ENCODE measurements around the gene ARHGAP44.

The ARHGAP44 gene

DNA sequence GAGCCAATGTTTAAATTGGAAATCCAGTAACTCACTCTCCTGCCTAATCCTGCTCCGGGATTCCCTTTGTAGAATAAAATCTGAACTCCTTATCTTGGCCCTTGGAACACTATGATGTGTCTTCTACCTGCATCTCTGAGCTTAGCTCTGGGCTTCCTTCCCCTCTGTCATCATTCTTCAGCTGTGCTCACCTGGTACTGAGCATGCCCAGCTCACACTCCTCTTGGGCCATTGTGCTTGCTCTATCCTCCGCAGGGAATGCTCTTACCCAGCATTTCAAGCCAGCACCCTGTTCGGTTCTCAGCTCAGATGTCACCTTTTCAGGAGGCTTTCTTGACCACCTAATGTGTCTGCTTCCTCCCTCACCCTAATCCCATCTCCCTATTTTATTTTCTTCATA lies 112.7 kb downstream of the ARHGAP44 start:
- no peak for DNase-seq

DNA sequence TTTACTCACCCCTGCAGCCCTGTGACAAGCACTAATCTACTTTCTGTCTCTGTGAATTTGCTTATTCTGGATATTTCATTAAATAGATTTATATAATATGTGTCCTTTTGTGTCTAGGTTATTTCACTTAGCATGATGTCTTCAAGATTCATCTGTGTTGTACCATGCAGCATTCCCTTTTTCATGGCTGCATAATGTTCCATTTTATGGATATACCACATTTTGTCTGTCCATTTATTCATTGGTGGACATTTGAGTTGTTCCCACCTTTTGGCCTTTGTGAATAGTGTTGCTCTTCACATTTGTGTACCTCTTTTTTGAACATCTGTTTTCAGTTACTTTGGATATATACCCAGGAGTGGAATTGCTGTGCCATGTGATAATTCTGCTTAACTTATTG lies 118.2 kb downstream of the ARHGAP44 start:
- no peak for DNase-seq

DNA sequence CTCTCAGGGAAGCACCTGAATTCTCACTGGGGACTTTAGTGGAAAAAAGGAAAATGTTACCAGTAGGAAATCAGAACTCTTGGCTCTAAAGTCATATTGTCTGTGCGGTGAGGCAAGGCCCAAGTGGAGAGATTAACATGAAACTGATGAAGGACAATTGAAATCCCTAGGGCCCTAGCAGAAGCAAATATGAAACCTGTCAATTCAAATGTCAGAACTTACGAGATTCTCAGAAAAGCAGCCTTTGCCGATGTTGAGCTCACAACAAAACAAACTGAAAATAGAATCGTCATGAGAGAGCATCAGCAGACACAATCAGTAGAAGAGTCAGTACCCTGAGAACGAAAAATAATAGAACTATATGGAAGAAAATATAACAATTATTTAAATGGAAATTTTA lies 119.7 kb downstream of the ARHGAP44 start:
- DNase-seq = no peak

DNA sequence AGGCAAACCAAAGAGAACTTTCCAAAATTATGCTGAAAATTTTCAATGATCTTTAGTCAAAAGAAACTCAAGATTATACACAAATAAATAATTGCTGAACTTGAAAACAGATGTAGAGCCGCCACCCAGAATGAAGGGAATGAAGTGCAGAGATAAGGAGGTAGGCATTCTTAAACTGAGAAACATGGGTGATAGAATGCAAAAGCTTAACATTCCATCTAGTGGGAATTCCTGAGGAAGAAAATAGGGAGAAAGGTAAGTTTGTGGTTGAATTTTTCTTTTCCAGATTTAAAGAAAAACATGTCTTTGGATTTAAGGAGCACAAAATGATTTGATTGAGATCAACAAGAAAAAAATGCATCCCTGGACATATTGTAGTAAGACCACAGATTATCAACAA lies 120.2 kb downstream of the ARHGAP44 start:
- no peak for DNase-seq

DNA sequence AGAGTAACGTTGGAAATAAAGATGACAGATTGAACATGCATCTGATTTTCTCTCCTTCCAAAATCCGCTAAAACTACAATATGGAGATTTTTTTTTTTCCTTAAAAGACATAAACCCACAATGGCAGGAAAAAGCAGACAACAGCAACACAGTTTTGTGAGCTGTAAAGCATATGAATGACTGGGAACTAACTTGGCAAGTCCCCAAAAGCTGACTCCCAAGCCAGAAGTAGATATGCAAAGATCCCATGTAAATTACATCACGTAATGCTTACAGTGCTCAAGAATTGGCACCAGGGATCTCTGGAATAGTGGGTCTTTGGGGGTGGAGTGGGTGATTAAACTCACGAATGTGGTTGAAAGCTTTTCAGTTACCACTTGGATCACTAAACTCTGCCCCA lies 121.9 kb downstream of the ARHGAP44 start:
- DNase-seq = no peak

DNA sequence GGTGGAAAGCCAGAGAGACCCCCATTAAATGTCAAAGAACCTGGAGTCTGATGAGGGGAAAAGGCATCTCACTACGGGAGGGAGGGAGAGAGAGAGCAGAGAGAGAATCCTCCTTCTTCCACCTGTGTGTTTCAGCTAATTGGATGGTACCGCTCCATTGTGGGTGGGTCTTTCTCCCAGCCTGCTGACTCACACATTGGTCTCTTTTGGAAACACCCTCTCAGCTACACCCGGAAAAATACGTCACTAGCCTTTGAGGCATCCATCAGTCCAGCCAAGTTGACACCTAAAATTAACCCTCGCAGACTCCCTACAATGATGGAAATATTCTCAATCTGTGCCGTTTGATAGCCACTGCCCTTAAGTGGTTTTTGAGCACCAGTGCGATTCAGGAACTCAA lies 128.1 kb downstream of the ARHGAP44 start:
- no peak for DNase-seq

DNA sequence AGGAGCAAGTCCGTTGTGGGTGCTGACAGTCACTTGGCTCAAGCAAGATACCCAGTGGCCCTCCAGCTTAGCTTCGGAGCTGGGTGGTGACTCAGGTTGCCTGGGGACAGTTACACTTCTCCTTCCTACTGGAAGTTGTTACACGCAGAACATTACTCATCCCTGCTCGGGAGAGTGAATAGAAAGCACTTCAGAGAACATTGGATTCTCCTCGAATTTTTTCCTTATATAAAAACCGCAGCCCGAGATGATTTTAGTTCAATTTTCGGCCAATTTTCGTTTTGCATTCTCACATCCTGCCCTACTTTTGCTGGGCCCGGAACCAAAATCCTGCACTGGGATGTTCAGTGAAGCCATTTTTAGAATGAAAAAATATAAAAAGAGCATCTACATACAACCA lies 128.8 kb downstream of the ARHGAP44 start:
- DNase-seq = no peak

DNA sequence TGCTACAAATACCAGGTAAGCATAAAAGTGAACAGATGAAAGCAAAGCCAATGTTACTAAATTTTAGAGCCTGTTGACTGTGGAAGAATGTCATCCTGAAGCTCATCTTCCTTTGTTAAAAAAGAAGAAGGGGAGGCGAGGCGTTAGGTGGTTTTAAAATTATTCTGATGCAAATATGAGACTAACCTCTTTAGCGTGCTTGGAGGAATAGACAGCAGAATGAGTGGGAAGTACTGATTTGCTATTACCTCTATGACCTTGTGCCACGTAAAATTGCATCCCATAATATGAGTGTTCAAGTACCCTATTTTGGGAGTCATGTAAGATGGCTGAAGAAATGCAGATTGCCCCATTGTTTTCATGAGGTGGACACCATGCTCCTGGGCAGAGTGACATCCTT lies 132.8 kb downstream of the ARHGAP44 start:
- no peak for DNase-seq

DNA sequence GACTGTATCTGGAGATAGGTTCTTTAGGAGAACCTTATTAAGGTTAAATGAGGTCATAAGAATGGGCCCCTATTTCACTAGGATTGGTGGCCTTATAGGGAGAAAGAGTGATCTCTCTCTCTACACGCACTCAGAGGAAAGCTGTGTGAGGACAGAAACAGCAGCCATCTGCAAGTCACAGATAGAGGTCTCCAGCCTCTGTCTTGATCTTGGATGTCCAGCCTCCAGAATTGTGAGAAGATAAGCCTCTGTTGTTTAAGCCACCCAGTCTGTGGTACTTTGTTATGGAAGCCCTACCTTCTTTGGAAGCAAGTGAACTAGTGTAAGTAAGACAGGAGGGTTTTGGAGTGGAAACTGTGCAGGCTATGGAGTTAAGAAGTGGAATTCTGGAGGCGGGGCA lies 135.3 kb downstream of the ARHGAP44 start:
- no peak for DNase-seq

DNA sequence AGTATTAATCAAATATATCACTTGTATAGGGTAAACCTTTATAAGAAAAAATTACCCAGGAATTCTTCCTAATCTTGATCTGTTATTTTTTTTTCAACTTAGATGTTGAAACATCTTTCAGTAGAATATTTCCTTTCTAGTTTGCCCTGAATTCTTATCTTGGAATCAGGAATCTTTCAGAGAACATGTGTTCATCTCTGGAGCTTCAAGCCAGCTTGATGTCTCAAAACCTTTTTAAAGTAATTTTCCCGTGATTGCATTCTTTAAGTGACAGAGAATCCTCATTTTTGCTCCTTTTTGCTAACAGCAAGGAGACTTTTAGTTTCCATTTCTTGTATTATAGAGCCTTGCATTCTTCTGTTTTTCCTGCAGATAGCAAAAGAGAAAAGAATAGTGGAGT lies 137.7 kb downstream of the ARHGAP44 start:
- no peak for DNase-seq

DNA sequence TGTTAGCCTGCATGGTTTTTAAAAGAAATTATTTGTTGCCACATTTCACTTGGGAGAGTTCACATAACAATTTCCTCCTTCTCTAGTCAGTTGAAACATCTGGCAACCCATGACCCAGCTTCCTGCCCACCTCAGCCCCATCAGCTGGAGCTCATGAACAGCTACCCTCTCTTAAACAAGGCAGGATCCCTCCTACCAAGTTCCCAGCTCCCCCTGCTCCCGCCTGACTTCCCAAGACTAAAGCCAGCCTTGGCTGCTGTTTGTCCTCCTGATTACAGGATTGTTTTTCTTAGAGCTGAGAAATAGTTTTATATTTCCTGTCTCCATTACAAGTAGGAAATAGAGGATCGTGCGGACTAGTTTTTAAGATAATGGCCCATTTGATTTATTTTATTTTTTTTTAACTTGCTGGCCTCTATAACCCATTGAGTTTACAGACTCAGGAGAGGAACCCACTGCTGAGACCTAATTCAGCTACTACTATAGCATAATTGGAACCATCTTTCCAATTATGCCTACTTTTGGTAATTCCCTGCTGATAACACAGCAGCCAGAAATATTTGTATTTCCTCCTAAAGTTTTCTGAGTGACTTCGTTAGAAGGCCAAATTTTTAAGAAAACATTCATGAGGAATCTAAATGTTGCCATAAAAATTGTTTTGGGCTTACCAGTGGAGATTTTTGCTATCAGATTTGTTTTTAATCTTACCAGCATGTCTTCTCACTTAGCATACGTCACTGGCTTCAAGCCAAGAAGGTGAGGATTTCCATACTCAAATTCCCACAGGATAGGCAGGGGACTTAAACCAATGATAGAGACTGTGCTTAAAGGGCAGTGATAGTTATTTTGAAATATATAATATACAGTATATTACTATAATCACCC lies 138.5 kb downstream of the ARHGAP44 start:
- no peak for DNase-seq

DNA sequence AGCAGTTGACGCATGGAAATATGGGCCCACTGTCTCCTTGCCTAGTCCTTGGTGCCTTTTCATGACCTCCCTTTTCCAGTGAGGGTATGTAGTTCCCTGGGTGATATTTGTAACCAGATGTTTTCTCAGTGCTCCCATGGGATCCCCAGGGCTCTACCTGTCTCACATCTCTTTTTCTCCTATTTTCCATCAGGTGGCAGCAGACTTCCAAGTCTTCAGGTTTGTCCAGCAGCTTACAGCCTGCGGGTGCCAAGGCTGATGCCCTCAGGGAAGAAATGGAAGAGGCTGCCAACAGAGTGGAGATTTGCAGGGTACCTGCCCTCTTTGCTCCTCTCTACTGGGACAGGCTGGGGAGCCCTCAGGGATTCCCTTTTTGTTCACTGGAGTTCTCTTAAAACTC lies 139.4 kb downstream of the ARHGAP44 start:
- DNase-seq = no peak

DNA sequence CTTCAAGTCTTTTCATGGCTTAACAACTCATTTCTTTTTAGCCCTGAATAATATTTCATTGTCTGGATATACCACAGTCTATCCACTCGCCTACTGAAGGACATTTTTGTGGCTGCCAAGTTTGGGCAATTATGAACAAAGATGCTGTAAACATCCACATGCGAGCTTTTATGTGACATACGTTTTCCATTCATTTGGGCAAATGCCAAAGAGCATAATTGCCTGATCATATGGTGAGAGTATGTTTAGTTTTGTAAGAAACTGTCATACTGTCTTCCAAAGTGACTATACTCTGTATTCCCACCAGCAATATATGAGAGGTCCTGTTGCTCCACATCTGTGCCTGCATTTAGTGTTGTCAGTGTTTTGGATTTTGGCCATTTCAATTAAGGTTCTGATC lies 147.2 kb downstream of the ARHGAP44 start:
- DNase-seq = no peak

DNA sequence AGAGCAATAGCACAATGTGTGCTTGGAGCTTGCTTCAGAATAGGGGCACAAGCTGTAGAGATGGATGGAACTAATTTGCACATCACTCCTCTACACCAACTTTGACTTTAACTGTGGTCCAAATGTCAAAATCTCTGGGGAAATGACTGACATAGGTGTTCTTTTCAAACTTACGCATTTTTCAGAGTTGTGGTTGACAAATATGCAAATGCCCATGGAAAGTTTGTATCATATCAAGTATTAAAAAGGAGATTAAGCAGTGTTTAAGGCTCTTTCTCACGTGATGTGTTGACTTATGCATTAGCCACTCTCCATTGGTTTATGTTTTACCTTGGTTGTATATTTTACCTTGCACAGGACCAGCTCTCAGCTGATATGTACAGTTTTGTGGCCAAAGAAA lies 151.4 kb downstream of the ARHGAP44 start:
- DNase-seq = no peak

DNA sequence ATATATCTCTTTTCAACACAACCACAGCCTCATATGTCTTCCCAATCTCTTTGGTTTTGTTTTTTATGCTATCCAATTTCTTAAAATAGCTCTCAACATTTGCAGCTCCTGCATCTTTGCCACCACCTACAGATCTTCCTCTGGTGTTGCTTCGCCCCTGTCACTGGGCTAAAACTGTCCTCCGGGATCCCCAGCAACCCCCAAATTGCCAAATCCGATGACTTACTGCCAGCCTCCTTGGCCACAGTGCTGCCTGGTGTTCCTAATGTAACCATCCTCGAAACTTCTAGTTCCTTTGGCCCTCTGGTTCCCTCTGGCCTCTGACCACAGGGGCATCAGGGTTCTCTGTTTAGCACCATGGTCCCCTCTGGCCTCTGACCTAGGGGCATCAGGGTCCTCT lies 157.7 kb downstream of the ARHGAP44 start:
- DNase-seq = no peak

DNA sequence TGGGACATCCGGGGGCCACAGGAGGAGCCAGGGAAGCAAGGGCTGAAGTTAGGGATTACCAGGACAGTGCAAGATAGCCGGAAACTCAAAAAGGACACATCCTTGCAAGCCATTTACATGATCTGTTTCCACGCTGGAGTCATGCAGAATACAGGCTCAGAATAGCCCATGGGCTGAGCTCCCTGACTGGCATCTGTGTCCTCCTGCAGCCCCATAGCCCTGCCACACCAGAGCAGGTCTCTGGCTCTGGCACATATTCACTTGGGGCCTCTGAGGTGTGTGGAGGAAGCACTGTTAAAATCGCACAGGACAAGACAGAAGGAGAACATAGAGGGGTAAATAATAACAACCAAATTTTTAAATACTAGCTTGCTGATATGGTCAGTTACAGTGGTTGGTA lies 162.7 kb downstream of the ARHGAP44 start:
- no peak for DNase-seq

DNA sequence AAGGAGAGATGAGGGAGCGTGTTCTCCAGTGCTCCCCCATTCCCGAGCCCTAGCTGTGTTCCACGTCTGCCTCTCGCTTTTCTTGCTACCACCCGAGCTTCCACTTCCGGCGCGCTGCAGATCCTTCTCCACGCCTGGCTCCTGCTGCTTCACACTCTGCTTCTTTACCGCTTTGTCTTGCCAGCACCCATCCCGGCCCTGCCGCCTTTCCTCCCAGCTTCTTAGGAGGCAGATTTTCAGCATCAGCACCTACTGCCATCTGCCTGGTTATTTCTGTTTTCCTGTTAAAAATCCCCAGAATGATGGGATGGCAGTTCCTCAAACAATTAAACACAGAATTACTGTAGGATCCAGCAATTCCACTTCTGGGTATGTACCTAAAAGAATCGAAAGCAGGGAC lies 163.9 kb downstream of the ARHGAP44 start:
- no peak for DNase-seq

DNA sequence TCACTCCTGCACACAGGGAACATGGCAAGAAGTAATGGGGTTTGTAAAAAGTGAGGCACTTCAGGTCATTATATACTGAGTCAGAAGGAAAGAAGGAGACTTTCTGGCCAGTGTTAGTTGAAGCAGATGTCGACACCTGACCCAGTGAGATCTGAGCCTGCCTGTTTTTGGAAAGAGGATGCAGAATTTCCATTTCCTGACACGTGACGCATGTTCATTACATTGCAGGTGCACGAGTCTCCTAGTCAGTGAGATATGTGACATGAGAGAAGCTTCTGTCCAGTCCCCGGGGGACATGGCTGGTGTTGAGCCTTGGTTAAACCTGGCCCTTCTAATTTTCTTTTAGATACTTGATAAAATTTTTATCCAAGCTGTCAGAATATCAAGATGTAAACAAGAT lies 166.2 kb downstream of the ARHGAP44 start:
- no peak for DNase-seq

DNA sequence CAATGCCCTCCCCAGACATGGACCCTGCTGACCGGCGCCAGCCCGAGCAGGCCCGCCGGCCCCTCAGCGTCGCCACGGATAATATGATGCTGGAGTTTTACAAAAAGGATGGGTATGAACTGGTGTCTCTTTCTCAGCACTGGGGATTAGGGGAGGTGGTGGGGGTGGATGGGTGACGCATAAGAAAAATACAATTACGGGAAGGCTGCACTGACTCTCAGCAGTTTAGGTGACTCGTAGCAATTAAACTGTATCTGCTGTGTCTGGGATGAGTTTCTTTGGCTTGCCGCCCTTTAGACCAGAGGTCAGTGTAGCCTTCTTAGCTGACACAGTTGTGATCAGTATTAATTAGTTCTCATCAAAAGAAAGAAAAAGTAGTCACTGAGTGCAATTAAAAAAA lies 169.5 kb downstream of the ARHGAP44 start:
- DNase-seq = no peak

DNA sequence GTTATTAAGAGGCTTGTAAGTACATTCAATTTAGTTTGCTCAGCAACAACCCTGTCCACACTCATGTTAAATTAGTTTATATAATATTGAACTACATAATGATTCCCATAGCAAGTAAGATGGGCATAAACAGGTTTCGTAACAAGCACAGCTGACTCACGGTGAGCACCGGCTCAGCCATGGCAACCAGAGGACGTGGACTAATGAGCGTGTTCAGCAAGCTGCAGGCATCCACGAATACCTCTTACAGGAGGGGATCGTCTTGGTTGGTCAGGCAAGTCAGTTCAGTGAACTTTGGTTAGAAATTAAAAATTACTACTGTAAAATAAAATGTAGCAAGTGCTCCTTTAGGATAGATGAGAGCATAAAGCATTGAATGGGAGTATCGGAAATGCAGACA lies 170.1 kb downstream of the ARHGAP44 start:
- DNase-seq = no peak

DNA sequence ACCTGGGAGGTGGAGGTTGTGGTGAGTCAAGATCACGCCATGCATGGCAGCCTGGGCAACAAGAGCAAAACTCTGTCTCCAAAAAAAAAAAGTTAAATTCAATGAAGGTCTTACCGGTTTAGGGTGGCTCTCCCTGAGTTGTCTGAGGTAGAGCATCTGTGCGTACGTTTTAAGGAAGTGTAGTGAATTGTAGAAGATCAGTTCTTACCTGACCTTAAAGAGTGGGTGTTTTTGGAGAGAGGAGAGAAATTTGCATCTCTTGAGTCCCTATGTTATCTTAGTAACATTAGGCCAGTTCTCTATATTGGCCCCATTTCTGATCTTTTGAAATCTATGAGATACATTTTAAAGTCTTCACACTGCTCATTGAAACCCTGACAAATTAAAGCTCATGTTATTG lies 172.4 kb downstream of the ARHGAP44 start:
- no peak for DNase-seq

DNA sequence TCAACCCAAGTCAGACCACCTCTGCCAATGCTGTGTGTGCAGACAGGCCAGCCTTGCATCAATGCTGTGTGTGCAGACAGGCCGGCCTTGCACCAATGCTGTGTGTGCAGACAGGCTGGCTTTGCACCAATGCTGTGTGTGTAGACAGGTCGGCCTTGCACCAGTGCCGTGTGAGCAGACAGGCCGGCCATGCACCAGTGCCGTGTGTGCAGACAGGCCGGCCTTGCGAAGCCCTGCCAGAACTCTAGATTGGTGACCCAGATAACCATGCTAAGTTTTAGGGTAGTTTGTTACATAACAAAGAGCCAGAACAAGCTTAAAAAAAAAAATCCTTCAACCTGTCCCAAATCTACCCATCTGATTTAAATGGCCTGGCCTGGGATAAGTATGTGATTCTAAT lies 174.2 kb downstream of the ARHGAP44 start:
- DNase-seq = no peak

DNA sequence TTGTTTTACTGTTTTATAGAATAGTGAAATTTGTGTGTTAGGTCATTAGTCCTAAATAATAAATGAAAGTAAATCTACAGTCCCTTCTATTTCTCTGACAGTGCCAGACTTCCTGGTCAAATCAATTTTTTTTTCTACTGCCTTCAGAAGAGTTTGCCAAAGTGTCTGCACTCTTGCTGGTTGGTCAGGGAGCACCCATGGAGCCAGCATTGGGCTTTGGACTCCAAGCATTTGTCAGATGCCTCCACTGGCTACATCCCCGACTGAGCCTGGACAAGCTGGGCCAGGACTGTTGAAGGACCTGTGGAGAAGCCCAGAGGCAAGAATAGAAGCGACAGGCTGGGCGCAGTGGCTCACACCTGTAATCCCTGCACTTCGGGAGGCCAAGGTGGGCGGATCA lies 174.9 kb downstream of the ARHGAP44 start:
- DNase-seq = no peak

DNA sequence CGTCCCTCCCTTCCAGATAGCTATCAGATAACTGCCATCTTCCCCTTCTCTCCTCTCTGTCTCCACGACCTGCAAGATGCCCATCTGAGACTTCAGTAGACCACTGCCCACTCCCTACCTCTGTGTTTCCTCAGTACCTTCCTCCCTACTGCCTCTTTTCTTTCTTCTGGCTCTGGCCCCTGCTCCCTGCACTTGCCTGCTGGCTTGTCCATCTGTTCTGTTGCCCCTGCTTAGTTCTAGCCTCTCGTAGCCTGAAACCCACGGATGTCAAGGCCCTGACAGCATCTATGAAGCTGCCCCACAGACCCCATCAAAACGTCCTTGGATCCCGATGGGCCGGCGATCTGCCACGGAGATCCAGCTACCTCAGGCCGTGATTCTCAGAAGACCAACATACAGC lies 175.5 kb downstream of the ARHGAP44 start:
- DNase-seq = no peak

DNA sequence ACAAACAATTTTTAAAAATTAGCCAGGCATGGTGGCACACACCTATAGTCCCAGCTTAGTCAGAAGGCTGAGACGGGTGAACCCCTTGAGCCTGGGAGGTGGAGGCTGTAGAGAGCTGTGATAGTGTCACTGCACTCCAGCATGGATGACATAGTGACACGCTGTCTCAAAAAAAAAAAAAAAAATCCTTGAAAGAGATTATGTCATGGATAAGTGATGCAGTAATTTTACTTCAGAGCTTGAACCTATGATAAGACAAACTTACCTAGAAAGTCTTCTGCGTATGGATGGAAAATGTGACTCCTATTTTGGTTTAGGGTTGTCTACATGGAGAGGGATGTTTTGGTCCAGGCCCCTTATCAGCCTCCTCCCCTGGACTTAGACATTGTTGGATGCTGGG lies 176.7 kb downstream of the ARHGAP44 start:
- no peak for DNase-seq

Measured in NCI-H510A treated with DMSO at 0.1 percent for 48 hours (cell line).